ENCODE data around the gene SCIN. TPM values are rescaled to one million over a fixed set of nuclear protein-coding genes. Genes with fewer than 3 reads are reported as not detected.

The SCIN gene
- total RNA-seq, 1 donor from 2014 or later = 3.3 TPM

GRCh38 chr7:12683678-12684585 lies 113.4 kb downstream of the SCIN start:
- Mint-ChIP-seq H3K36me3 (no peaks in the 10 kb centered on the region), H3K27ac (peak overlapping the region; percentile 64), H3K9me3 (no peaks in the 10 kb centered on the region)

GRCh38 chr7:12684733-12685132 lies 114.2 kb downstream of the SCIN start:
- no peak for TF ChIP-seq CTCF (IDR thresholded peaks at IDR 0.05; ENCODE audit: unreplicated experiment)
- no peaks in the 10 kb centered on the region for H3K9me3 Mint-ChIP-seq
- no peak for DNase-seq (ENCODE audit: low spot score in 2 of 2, unreplicated experiment in 2 of 2)
- no peak overlapping the region for H3K4me3 Mint-ChIP-seq
- no peaks in the 10 kb centered on the region for H3K36me3 Mint-ChIP-seq
- H3K27ac Mint-ChIP-seq = peak overlapping the region; percentile 32
- peaks cover 39% of the 10 kb centered on the region for H3K4me1 Mint-ChIP-seq
- H3K27me3 Mint-ChIP-seq (ENCODE audit: low read depth) = no peaks in the 10 kb centered on the region

More at GRCh38 chr7:12683678-12684585, 113.4 kb downstream of the SCIN start:
- TF ChIP-seq CTCF (IDR thresholded peaks at IDR 0.05; ENCODE audit: unreplicated experiment) = peak; percentile 37
- DNase-seq (ENCODE audit: low spot score in 2 of 2, unreplicated experiment in 2 of 2) = no peak
- Mint-ChIP-seq H3K4me3 (no peak overlapping the region), H3K27me3 (ENCODE audit: low read depth) (no peaks in the 10 kb centered on the region), H3K4me1 (peaks cover 32% of the 10 kb centered on the region)

GRCh38 chr7:12685550-12685949 lies 115.0 kb downstream of the SCIN start:
- Mint-ChIP-seq H3K4me3 (peak overlapping the region; percentile 93), H3K36me3 (no peaks in the 10 kb centered on the region), H3K27me3 (ENCODE audit: low read depth) (no peaks in the 10 kb centered on the region), H3K27ac (peak overlapping the region; percentile 62), H3K4me1 (peaks cover 44% of the 10 kb centered on the region), H3K9me3 (no peaks in the 10 kb centered on the region)
- DNase-seq (ENCODE audit: low spot score in 2 of 2, unreplicated experiment in 2 of 2) = no peak
- no peak for TF ChIP-seq CTCF (IDR thresholded peaks at IDR 0.05; ENCODE audit: unreplicated experiment)

GRCh38 chr7:12686234-12686890 lies 115.8 kb downstream of the SCIN start:
- TF ChIP-seq CTCF (IDR thresholded peaks at IDR 0.05; ENCODE audit: unreplicated experiment) = peak; percentile 86
- Mint-ChIP-seq H3K36me3 (no peaks in the 10 kb centered on the region), H3K9me3 (no peaks in the 10 kb centered on the region), H3K4me1 (peaks cover 42% of the 10 kb centered on the region), H3K27ac (peak overlapping the region; percentile 97), H3K4me3 (peak overlapping the region; percentile 93), H3K27me3 (ENCODE audit: low read depth) (no peaks in the 10 kb centered on the region)
- peak; percentile 65 to 93 for DNase-seq (ENCODE audit: low spot score in 2 of 2, unreplicated experiment in 2 of 2)

- no peaks in the 10 kb centered on the region for H3K9me3 Mint-ChIP-seq
- peaks cover 45% of the 10 kb centered on the region for H3K4me1 Mint-ChIP-seq
- no peaks in the 10 kb centered on the region for H3K27me3 Mint-ChIP-seq (ENCODE audit: low read depth)
- peak within 1 kb of the TSS; percentile 93 for H3K4me3 Mint-ChIP-seq
- peak; percentile 97 to 99 for DNase-seq (ENCODE audit: low spot score in 2 of 2, unreplicated experiment in 2 of 2)
- H3K27ac Mint-ChIP-seq = peak within 1 kb of the TSS; percentile 97
- H3K36me3 Mint-ChIP-seq = no peaks in the 10 kb centered on the region
- TF ChIP-seq CTCF (IDR thresholded peaks at IDR 0.05; ENCODE audit: unreplicated experiment) = peak; percentile 39
Measured at GRCh38 chr7:12686891-12687717, 116.6 kb downstream of the SCIN start, which contains the start of gene ARL4A. TSS of gene ARL4A (plus strand) at chr7:12687633. CDS start at chr7:12688255, 622 bp downstream.

All from mesothelial cell of epicardium (in vitro differentiated cells).